ENCODE results near the gene SHC2. TPM values are rescaled to one million over a fixed set of nuclear protein-coding genes. Genes with fewer than 3 reads are reported as not detected.

Gene SHC2
- total and polyA plus RNA-seq, 2 experiments from 2014 or later = 2.2 to 4.6 TPM

GRCh38 chr19:369256-369655 lies 91.6 kb downstream of the SHC2 start:
- no peaks in the 10 kb centered on the region for H4K20me1 ChIP-seq (replicated peaks; ENCODE audit: insufficient read depth)
- no peak for DNase-seq (ENCODE audit: low spot score)
- no peaks in the 10 kb centered on the region for H3K36me3 ChIP-seq (ENCODE audit: insufficient read depth)
- H3K4me3 Mint-ChIP-seq = no peak overlapping the region; the same call in 2 of the 3 replicates
- H3K27ac ChIP-seq (ENCODE audit: low read depth) = no peak overlapping the region
- H3K4me1 ChIP-seq (ENCODE audit: insufficient read depth) = no peaks in the 10 kb centered on the region
- peaks cover 11% of the 10 kb centered on the region; the same call in 2 of the 3 replicates for H3K9me3 Mint-ChIP-seq
- peaks cover 15% of the 10 kb centered on the region for H3K27me3 Mint-ChIP-seq (ENCODE audit: insufficient read depth, low read depth, poor library complexity)
- H3K4me2 ChIP-seq = no peak overlapping the region
- H3K27me3 ChIP-seq (ENCODE audit: insufficient read depth) = no peaks in the 10 kb centered on the region
- peak overlapping the region; percentile 90; the same call in 1 of the 2 replicates for H2AFZ ChIP-seq
- H3K9me2 ChIP-seq (ENCODE audit: insufficient read depth) = no peaks in the 10 kb centered on the region
- TF ChIP-seq EZH2phosphoT487 (IDR thresholded peaks at IDR 0.05; ENCODE audit: unreplicated experiment) (no peak), ZNF462 (CRISPR knock-in tag; IDR thresholded peaks at IDR 0.05) (no peak), REST (IDR thresholded peaks at IDR 0.05; ENCODE audit: unreplicated experiment) (no peak), ZNF114 (CRISPR knock-in tag; IDR thresholded peaks at IDR 0.05) (no peak), POLR2AphosphoS5 (IDR thresholded peaks at IDR 0.05; ENCODE audit: low read depth) (no peak), ZNF331 (CRISPR knock-in tag; IDR thresholded peaks at IDR 0.05; ENCODE audit: low read depth) (no peak)
- no peaks in the 10 kb centered on the region; the same call in 2 of the 3 replicates for H3K4me1 Mint-ChIP-seq
- no peak overlapping the region for H3K27ac Mint-ChIP-seq
- no peaks in the 10 kb centered on the region for H3K79me2 ChIP-seq (replicated peaks; ENCODE audit: insufficient read depth)
- peaks cover 6% of the 10 kb centered on the region; the same call in 1 of the 3 replicates for H3K36me3 Mint-ChIP-seq (ENCODE audit: low read depth)
- H3F3A ChIP-seq (replicated peaks; ENCODE audit: low read depth) = no peaks in the 10 kb centered on the region
- no peak overlapping the region for H3K4me3 ChIP-seq
- ATAC-seq = no peak

Measured in GM23338 (cell line).